Endothelial cell of umbilical vein (primary cell): Measurements from ENCODE around the gene TMEM119. TPM values are rescaled to one million over a fixed set of nuclear protein-coding genes. Genes with fewer than 3 reads are reported as not detected.

Experiments used
- BruUV-seq: library from RNA; stranded (reverse); fragments of 400-500 nt; replicated peaks from 2 replicates; lab custom pipeline; 2021; lab: Mats Ljungman, UMichigan
- CTCF ChIA-PET: fragments of 300-600, 350-600 bp; sonication (Branson Sonifier 250); formaldehyde crosslinking; loops from one replicate; lab custom pipeline; 2021; ENCODE audit warnings: antibody characterized with exemption, inconsistent platforms; lab: Charles Lee
- POLR2A ChIA-PET: fragments of 300-600, 350-600 bp; sonication (Branson Sonifier 250); formaldehyde crosslinking; loops from one replicate; lab custom pipeline; 2021; ENCODE audit warnings: antibody characterized with exemption, inconsistent platforms; lab: Charles Lee
- DNase-seq: peaks from one replicate; pipeline ENCODE4 v3.0.0-alpha.2; 2011; ENCODE audit warnings: low read depth, low spot score
- FAIRE-seq: peaks from 2 replicates; lab custom pipeline; 2011; peaks lifted over from hg19 to GRCh38; lab: Jason Lieb, UNC
- H2AFZ ChIP-seq: 2 replicates; pipeline ENCODE4 v1.6.0; 2012; ENCODE audit warnings: low read depth, low read length, control low read depth, inconsistent platforms
- H3K27ac ChIP-seq: 2 replicates; pipeline ENCODE4 v1.5.1; 2011; ENCODE audit warnings: low read depth, mild to moderate bottlenecking, control low read depth, low read length, moderate library complexity; ENCODE audit not compliant: insufficient read depth
- H3K27me3 ChIP-seq, 2 experiments: 2 replicates each; pipeline versions ENCODE4 v1.6.0 to v1.6.1; 2011; ENCODE audit warnings: low read length in 2 of 2, mixed read lengths in 1 of 2; ENCODE audit not compliant: control insufficient read depth in 2 of 2, insufficient read depth in 2 of 2
- H3K36me3 ChIP-seq, 2 experiments: 2 replicates in 1 of 2; 3 replicates in 1 of 2; pipeline ENCODE4 v1.5.1; 2011; ENCODE audit warnings: low read length in 2 of 2, mild to moderate bottlenecking in 1 of 2, moderate library complexity in 1 of 2; ENCODE audit not compliant: control insufficient read depth in 2 of 2, insufficient read depth in 2 of 2; ENCODE audit errors: extremely low read depth in 1 of 2
- H3K4me1 ChIP-seq: 3 replicates; pipeline ENCODE4 v1.5.1; 2011; ENCODE audit warnings: mild to moderate bottlenecking, low read length; ENCODE audit not compliant: control insufficient read depth, insufficient read depth; ENCODE audit errors: extremely low read depth
- H3K4me2 ChIP-seq: 2 replicates; pipeline ENCODE4 v1.6.1; 2011; ENCODE audit warnings: low read length, control low read depth, mixed read lengths; ENCODE audit not compliant: insufficient read depth
- H3K4me3 ChIP-seq, 3 experiments: fragments of 200-600 bp in 1 of 3; sonication (generic), shearing (Covaris generic) in 1 of 3; replicated peaks in 1 of 3; 2 replicates each; pipeline ENCODE4 v1.5.1; 2011 to 2016; ENCODE audit warnings: control low read depth in 3 of 3, low read length in 3 of 3, mild to moderate bottlenecking in 2 of 3, inconsistent platforms in 1 of 3, low read depth in 1 of 3, moderate library complexity in 1 of 3; ENCODE audit not compliant: insufficient read depth in 1 of 3
- H3K79me2 ChIP-seq: 2 replicates; pipeline ENCODE4 v1.6.0; 2012; ENCODE audit warnings: low read length, inconsistent platforms; ENCODE audit not compliant: control insufficient read depth, insufficient read depth
- H3K9ac ChIP-seq: replicated peaks from 2 replicates; pipeline ENCODE3; 2011; ENCODE audit warnings: low read length, control low read depth; ENCODE audit not compliant: insufficient read depth; ENCODE audit errors: extremely low read depth
- H3K9me1 ChIP-seq: replicated peaks from 3 replicates; pipeline ENCODE4 v1.6.0; 2011; ENCODE audit warnings: mild to moderate bottlenecking, low read length; ENCODE audit not compliant: control insufficient read depth, insufficient read depth; ENCODE audit errors: extremely low read depth
- H3K9me3 ChIP-seq: replicated peaks from 2 replicates; pipeline ENCODE4 v1.5.1; 2012; ENCODE audit warnings: low read length, inconsistent platforms; ENCODE audit not compliant: control insufficient read depth, insufficient read depth
- H4K20me1 ChIP-seq: replicated peaks from 2 replicates; pipeline ENCODE3; 2011; ENCODE audit warnings: mild to moderate bottlenecking, low read length; ENCODE audit not compliant: control insufficient read depth, insufficient read depth; ENCODE audit errors: extremely low read depth
- EZH2 ChIP-seq: IDR thresholded peaks from 2 replicates; pipeline ENCODE4 v1.6.1; 2012; ENCODE audit warnings: borderline replicate concordance, low read depth, mild to moderate bottlenecking, moderate library complexity, low read length, inconsistent platforms; ENCODE audit not compliant: severe bottlenecking
- FOS ChIP-seq: IDR thresholded peaks from 2 replicates; pipeline ENCODE4 v1.6.1; 2011; ENCODE audit warnings: mild to moderate bottlenecking, low read length, moderate library complexity, borderline replicate concordance; ENCODE audit not compliant: insufficient read depth
- GATA2 ChIP-seq: IDR thresholded peaks from 2 replicates; pipeline ENCODE4 v1.7.0; 2011; ENCODE audit warnings: low read depth, mild to moderate bottlenecking, moderate library complexity, mixed read lengths, low read length; ENCODE audit not compliant: insufficient read length, insufficient read depth
- JUN ChIP-seq: IDR thresholded peaks from 2 replicates; pipeline ENCODE4 v1.6.1; 2011; ENCODE audit warnings: borderline replicate concordance, low read depth; ENCODE audit not compliant: insufficient read length, insufficient read depth
- MYC ChIP-seq: IDR thresholded peaks from one replicate; pipeline ENCODE4 v1.6.1; 2011; ENCODE audit warnings: mild to moderate bottlenecking, low read depth, low read length
- POLR2A ChIP-seq: IDR thresholded peaks from 2 replicates; pipeline ENCODE4 v1.6.1; 2012; ENCODE audit warnings: low read depth, mild to moderate bottlenecking, control low read depth, low read length
- POLR2AphosphoS5 ChIP-seq: IDR thresholded peaks from 2 replicates; pipeline ENCODE4 v1.6.1; 2012; ENCODE audit warnings: low read depth, mild to moderate bottlenecking, control low read depth, low read length, moderate library complexity; ENCODE audit not compliant: insufficient read depth
- dilution Hi-C: fragments of 300-500 bp; cut with MboI; formaldehyde crosslinking; loops from one replicate; pipeline ENCODE4 v1.15.0; 2019; ENCODE audit warnings: low sequenced_read_pairs; ENCODE audit not compliant: extremely low pct_ligation_motif_present
- intact Hi-C: fragments of 100-400 bp; cut with micrococcal nuclease; formaldehyde crosslinking; loops from one replicate; pipeline ENCODE4 v1.10.0; 2022
- polyA plus RNA-seq, 4 experiments: library from polyadenylated mRNA; depleted of rRNA in 3 of 4; stranded (reverse) in 3 of 4; unstranded in 1 of 4; fragments of >200 nt; gene quantifications; 2 replicates each; pipeline versions ENCODE4 v1.2.1 to v1.2.3, GENCODE V29; 2011 to 2012; ENCODE audit warnings: missing spikeins in 1 of 4
- total RNA-seq: library from RNA; stranded (reverse); gene quantifications from 2 replicates; pipeline ENCODE4 v1.2.3, GENCODE V29; 2021
- TF ChIP-seq, protein P1 (sequence below), 2 donors: IDR thresholded peaks; 1 replicate in 1 of 2; 2 replicates in 1 of 2; pipeline ENCODE4 v1.5.1; 2011; ENCODE audit warnings: low read length in 2 of 2, mild to moderate bottlenecking in 2 of 2, moderate library complexity in 2 of 2, control low read depth in 1 of 2, inconsistent platforms in 1 of 2, low read depth in 1 of 2; ENCODE audit not compliant: insufficient read depth in 1 of 2; ENCODE audit errors: extremely low read depth in 1 of 2
- TF ChIP-seq, protein P2 (sequence below): IDR thresholded peaks from 2 replicates; pipeline ENCODE4 v1.6.1; 2011; ENCODE audit not compliant: insufficient read depth, insufficient read length

The TMEM119 gene
- total and polyA plus RNA-seq, 2 donors (not counting 3 experiments of a cell fraction or from before 2014, with no cell fraction given) = not detected

DNA sequence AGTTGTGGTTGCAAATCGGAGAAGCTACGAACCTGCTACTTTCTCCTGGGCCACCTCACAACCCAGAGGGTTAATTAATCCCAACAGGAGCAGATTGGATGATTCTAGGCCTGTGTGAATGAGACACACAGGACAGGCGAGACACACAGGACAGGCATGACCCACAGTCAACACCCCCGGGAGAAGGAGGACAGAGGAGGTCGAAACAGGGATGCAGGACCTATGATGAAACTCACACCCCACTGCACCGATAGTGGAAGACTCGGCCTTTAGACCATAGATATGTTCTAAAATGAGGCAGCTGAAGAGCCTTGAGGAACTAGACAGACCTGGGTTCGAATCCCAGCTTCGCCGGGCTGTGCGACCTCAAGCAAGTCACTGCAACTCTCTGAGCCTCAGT, 11.6 kb downstream of the TMEM119 start:
- BruUV-seq = no TSS peak
- Histone ChIP-seq H4K20me1 (no peaks in the 10 kb centered on the region), H3K4me1 (no peaks in the 10 kb centered on the region), H3K4me3 (no peak overlapping the region), H3K9ac (no peak overlapping the region), H3K27ac (no peak overlapping the region), H2AFZ (no peak overlapping the region), H3K27me3 (peaks cover 0 to 4% of the 10 kb centered on the region in 2 experiments), H3K4me2 (no peak overlapping the region), H3K79me2 (no peaks in the 10 kb centered on the region), H3K36me3 (no peaks in the 10 kb centered on the region), H3K9me1 (no peaks in the 10 kb centered on the region), H3K9me3 (no peaks in the 10 kb centered on the region)
- intact Hi-C loops = no loop called here
- dilution Hi-C loops = no loop called here
- POLR2A ChIA-PET = no interaction called here
- DNase-seq = no peak
- TF ChIP-seq EZH2 = no peak
- TF ChIP-seq, protein P1, sequence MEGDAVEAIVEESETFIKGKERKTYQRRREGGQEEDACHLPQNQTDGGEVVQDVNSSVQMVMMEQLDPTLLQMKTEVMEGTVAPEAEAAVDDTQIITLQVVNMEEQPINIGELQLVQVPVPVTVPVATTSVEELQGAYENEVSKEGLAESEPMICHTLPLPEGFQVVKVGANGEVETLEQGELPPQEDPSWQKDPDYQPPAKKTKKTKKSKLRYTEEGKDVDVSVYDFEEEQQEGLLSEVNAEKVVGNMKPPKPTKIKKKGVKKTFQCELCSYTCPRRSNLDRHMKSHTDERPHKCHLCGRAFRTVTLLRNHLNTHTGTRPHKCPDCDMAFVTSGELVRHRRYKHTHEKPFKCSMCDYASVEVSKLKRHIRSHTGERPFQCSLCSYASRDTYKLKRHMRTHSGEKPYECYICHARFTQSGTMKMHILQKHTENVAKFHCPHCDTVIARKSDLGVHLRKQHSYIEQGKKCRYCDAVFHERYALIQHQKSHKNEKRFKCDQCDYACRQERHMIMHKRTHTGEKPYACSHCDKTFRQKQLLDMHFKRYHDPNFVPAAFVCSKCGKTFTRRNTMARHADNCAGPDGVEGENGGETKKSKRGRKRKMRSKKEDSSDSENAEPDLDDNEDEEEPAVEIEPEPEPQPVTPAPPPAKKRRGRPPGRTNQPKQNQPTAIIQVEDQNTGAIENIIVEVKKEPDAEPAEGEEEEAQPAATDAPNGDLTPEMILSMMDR (IDR thresholded peaks at IDR 0.05; ENCODE audit: extremely low read depth in 1 of 2, insufficient read depth in 1 of 2, low read depth in 1 of 2, low read length in 2 of 2) = no peak
- TF ChIP-seq, protein P2, sequence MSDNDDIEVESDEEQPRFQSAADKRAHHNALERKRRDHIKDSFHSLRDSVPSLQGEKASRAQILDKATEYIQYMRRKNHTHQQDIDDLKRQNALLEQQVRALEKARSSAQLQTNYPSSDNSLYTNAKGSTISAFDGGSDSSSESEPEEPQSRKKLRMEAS = no peak
- no peak for TF ChIP-seq JUN
- no peak for TF ChIP-seq FOS
- TF ChIP-seq POLR2AphosphoS5 = no peak
- TF ChIP-seq GATA2 = no peak
- no peak for TF ChIP-seq POLR2A
- TF ChIP-seq MYC = no peak
- CTCF ChIA-PET = interaction anchor here (1.1 kb wide), 1 partner anchor 31 kb away, joined by 3 read pairs; no protein-coding TSS in a partner anchor
- no peak for FAIRE-seq
